Stimulated activated CD8-positive, alpha-beta memory T cell treated with anti-CD3 and anti-CD28 coated beads, Interleukin-7, amount 100 ng/mL, for 24 hours (primary cell): ENCODE results near the gene TRAPPC2B.
"Not testable (repeated sequence)": the region's sequence is repeated elsewhere in the genome, so short reads cannot be mapped to it uniquely, and the experiment has no call there.

Source experiments
- DNase-seq: peaks from one replicate; pipeline ENCODE4 v3.0.0-alpha.2; 2020; ENCODE audit warnings: low read depth

TRAPPC2B gene

DNA sequence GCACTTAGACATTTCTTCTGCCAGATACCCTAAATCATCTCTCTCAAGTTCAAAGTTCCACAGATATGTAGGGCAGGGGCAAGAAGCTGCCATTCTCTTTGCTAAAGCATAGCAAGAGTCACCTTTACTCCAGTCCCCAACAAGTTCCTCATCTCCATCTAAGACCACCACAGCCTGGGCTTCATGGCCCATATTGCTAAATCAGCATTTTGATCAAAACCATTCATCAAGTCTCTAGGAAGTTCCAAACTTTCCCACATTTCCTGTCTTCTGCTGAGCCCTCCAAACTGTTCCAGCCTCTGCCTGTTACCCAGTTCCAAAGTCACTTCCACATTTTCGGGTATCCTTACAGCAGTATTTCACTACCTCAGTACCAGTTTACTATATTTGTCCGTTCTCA, 11.3 kb downstream of the TRAPPC2B start:
- DNase-seq = not testable (repeated sequence)

DNA sequence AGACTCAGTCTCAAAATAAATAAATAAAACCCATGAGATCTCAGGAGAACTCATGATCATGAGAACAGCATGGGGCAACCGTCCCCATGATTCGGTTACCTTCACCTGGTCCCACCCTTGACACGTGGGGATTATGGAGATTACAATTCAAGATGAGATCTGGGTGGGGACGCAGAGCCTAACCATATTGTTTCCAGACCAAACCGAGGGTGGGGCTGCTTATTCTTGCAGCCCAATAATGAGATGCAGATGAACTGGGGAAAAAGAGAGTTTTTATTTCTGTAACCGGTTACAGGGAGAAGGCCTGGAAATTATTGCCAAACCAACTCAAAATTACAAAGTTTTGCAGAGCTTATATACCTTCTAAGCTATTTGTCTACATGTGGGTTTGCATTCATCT, 12.8 kb downstream of the TRAPPC2B start:
- DNase-seq = no peak

DNA sequence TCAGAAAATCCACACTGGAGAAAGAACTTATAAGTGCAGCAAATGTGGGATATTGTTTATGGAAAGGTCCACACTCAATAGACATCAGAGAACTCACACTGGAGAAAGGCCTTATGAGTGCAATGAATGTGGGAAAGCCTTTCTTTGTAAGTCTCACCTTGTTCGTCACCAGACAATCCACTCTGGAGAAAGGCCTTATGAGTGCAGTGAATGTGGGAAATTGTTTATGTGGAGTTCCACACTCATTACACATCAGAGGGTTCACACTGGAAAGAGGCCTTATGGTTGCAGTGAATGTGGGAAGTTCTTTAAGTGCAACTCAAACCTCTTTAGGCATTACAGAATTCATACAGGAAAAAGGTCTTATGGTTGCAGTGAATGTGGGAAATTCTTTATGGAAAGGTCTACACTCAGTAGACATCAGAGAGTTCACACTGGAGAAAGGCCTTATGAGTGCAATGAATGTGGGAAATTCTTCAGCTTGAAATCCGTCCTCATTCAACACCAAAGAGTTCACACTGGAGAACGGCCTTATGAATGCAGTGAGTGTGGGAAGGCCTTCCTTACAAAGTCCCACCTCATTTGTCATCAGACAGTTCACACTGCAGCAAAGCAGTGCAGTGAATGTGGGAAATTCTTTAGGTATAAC, 14.3 kb downstream of the TRAPPC2B start:
- no peak for DNase-seq

DNA sequence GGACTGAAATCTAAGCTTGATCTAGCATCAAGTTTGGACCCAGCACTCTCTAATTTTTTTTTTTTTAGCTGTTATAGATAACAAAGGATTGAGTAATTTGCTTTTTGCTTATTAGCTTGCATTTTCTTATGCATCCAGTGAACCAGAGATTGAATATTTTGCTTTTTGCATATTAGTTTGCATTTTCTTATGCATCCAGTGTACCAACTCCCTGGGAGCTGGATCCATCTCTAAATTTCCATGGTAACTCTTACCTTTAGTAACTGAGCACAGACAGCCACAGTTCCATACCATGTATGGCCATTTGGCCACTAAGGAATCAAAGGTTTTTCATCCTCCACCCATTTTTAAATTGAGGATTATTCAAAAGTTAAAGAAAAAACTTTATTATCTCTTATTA, 17.6 kb downstream of the TRAPPC2B start:
- no peak for DNase-seq

DNA sequence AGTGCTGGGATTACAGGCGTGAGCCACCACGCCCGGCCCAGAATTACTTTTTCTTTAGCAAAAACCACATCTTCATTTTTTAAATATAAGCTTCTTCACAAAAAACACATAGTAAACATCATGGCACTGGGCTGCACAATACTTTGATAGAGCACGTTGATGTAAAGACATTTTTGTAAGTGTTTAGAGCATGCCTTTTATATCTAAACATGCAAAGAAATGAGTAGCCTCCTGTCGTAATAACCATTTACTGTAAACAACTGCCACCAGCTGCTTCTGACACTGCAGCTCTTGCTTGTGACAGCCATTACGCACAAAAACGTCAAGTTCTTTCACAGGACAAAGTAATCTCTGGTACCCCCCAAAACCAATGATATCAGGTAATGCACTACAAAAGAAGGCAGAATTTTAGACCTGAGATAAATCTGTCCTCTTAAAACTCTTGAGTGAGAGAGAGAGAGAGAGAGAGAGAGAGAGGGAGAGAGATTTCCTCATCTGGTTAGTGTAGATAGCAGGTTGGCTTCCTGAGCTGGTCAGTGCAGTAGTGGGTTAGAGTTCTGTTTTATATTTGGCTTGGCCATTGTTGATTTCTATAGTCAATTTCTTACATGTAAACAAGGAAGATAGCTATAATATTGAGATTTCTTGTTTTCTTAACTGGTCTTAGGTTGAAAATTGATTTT, 19.6 kb downstream of the TRAPPC2B start:
- DNase-seq = no peak

DNA sequence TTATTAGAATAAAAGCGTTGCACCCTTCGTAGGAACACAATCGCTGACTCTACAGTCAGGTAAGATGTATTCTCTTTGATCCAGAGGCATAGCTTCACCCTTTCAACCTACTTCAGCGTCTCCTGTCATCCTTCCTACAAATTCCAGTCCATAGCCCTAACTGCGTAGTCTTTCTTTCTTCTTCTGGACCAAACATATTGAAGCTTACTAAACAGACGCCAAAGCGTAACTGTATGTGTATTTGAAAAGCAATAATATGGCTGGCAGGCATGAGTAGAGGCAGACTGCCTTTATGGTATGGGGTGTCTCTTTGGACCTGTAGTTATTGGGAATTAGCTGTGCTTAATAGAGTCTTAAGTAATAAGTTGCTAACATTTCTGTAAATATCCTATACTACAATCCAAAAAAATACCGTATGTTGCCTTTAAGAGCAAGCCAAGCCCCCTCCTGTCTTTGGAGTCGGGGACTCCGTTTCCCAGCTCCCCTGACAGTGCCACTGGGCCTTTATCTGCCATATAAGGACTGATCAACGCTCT, 25.9 kb downstream of the TRAPPC2B start:
- no peak for DNase-seq

DNA sequence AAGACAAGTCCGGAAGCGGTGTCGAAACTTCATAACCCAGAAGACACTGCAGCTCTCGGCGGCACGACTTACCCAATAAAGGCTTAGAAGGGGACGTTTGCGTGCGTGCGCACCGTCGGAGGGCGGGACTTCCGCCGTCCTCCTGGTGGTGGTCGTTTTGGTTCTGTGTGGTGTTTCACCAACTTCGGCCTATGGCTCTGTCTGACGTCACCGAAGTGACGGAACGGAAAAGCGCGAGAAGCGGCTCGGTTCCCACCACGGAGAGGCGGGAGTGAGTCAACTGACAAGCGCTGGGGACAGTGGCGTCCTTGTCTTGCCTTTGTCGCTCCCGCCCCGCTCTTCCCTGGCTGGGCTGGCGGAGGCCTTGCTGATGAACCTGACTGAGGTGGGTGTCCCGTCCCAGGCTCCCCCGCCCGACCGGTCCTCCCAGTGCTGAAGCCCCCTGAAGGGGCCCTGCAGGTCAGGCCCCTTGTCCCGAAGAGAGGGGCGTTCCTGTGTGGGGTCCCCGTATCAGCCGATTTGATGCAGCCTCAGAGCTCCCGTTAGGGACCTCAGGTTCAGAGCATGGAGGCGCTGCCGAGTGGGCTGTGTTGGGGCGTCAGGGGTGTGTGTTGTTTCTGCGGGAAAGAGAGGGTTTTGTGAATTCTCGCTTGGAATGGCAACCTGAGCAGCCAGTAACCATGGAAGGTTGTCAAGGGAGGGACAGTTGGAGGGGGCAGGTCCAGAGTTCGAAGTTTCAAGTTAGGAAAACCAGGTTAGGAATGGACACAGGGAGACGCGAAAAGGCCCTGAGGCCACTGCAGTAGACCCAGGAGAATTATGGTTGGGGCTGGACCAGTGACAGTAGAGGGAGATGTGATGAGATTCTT, 26.6 kb downstream of the TRAPPC2B start, which contains the start of gene ZNF548:
ZNF548 (plus strand) TSS at position 125 of the 869 bp plus-strand sequence; CDS start at position 371, 246 bp downstream.
- DNase-seq = peak; percentile 97

DNA sequence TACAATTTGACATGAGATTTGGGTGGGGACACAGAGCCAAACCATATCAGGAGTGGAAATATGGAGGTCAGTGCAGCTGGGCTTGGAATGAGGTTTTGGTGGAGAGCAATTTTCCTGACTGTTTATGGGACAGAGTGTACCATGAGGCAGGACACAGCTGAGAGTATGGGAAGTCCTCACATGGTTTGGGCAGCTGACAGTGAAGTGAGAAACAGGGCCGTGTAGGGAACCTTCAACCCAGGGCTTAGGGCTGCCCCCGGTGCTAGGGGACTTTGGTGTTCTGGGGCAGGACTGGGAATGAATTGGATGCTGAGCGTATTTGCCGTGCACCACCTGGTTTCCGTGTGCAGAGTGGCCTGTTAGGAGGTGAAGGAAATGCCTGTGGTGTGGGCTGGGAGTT, 32.4 kb downstream of the TRAPPC2B start:
- no peak for DNase-seq

DNA sequence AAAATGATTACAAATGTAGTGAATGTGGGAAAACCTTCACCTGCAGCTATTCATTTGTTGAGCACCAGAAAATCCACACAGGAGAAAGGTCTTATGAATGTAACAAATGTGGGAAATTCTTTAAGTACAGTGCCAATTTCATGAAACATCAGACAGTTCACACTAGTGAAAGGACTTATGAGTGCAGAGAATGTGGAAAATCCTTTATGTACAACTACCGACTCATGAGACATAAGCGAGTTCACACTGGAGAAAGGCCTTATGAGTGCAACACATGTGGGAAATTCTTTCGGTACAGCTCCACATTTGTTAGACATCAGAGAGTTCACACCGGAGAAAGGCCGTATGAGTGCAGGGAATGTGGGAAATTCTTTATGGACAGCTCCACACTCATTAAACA, 35.5 kb downstream of the TRAPPC2B start:
- no peak for DNase-seq

DNA sequence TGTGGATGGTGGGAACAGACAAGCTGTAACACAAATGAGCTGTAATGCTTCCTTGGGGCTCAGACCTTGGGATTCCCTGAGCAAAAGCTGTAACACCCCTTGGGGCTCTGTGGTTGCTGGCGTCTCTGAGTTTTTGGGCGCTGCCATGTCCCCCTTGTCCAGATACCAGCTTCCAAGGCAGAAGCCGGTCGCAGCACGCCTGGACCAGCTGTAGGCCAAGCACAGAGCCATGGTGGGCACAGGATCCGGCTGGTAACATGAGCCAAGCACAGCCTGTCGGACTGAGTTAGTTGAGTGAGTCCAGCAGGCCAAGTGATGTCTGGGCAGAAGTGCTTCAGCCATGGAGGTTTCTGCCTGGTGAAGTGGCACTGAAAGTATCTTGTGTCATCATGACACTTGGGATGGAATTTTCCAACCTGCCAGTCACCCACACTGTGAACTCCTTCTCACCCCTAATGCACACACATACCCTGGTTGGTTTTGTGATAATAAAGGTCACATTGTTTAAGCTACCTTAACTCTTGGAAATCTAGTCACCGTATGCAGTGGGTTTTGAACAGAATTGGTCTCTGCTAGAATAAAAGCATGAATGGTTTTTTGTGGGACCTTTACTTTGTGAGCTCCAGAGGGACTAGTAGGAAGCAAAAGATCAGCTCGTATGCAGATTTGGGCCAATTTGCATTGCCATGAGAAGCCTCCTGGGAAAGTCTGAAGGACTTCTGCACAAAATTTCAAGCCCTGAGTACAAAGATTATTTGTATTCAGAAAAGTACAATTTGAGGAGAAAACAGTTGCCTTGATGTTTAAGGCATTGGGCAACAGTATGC, 40.6 kb downstream of the TRAPPC2B start:
- no peak for DNase-seq

DNA sequence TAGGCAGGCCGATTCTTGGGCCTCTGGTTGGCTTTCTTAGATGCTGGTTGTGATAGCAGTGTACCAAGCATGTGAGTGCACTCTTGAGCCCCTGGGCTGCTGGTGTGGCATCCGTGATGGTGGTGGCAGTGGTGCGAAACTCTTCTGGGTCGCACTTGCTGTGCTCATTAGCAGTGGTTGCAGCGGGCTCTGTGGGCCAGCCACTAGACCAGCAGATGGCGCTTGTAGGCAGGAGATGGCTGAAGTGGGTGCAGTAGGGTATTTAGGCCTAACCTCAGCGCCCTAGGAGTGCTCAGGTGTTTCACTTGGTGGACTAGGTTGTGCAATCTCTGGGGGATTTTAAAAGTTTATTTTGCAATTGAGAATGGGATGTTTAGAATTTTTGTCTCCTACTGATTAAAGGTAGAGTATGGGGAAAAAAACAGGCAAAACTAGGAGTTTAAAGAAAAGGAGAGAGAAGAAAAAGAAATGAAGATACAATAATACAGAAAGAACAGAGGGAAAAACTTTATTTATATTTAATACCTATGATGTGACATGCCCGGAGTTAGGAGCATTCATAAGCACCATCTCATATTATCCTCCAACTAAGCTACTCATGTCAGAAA, 43.3 kb downstream of the TRAPPC2B start:
- DNase-seq = peak; percentile 29

DNA sequence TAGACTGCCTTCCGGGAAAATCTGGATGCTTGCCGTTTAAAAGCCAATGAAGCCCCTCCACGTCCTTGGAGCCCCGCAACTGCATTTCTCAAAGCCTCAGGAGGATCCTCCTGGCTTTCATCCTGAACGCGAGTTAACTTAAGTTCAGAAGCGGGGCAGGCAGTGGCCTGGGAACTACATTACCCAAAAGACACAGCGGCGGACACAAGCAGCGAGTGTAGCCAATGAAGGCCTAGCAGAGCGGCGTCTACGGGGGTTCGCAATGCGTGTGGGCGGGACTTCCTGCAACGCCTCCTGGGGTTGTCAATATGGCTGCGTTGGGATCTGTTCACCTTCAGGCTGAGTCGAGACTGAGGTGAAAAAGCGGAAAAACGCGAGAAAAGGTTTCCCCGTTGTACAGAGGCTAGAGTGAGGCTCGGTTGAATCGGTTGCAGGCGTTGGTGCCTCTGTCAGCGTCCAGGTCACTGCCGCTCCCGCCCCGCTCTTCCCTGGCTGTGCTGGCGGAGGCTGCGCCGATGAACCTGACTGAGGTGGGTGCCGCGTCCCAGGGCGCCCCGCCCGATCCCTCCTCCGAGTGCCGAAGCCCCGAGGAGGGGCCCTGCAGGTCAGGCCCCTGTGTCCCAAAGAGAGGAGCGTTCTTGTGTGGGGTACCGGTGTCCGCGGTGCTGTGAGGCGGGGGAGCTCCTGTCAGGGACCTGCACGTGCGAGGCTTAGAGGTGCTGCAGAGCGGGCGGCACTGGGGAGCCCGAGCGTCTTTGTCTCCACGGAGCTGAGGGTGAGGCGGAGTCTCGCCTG, 47.7 kb downstream of the TRAPPC2B start, which contains the start of gene ZNF17:
ZNF17 (plus strand) TSS at position 285 of the 795 bp plus-strand sequence. CDS start 2,455 bp downstream, outside the sequence.
- DNase-seq = peak; percentile 86
